Neural cell (in vitro differentiated cells): ENCODE results near the gene POU1F1.
"Not testable (repeated sequence)": the region's sequence is repeated elsewhere in the genome, so short reads cannot be mapped to it uniquely, and the experiment has no call there.

Experiments used
- EP300 ChIP-seq: fragments of 450-650 bp; conservative IDR thresholded peaks from 2 replicates; pipeline ENCODE4 v1.6.1; 2014; ENCODE audit warnings: antibody characterized with exemption, mild to moderate bottlenecking, moderate library complexity; ENCODE audit not compliant: poor library complexity, severe bottlenecking
- EZH2 ChIP-seq: fragments of 200-600, 300-800 bp; shearing (Covaris generic), sonication (generic); IDR thresholded peaks from 2 replicates; pipeline ENCODE4 v1.6.1; 2014; ENCODE audit warnings: antibody characterized with exemption, low read length, borderline replicate concordance, mild to moderate bottlenecking; ENCODE audit not compliant: insufficient read depth, poor library complexity, severe bottlenecking
- POLR2AphosphoS5 ChIP-seq: IDR thresholded peaks from 2 replicates; pipeline ENCODE4 v1.6.1; 2012
- TF ChIP-seq, protein P1 (sequence below): fragments of 450-650 bp; IDR thresholded peaks from 2 replicates; pipeline ENCODE4 v1.5.1; 2014; ENCODE audit warnings: antibody characterized with exemption, mild to moderate bottlenecking, moderate library complexity; ENCODE audit not compliant: poor library complexity, severe bottlenecking
- TF ChIP-seq, protein P2 (sequence below): IDR thresholded peaks from 2 replicates; pipeline ENCODE4 v1.6.1; 2012; ENCODE audit warnings: borderline replicate concordance

DNA sequence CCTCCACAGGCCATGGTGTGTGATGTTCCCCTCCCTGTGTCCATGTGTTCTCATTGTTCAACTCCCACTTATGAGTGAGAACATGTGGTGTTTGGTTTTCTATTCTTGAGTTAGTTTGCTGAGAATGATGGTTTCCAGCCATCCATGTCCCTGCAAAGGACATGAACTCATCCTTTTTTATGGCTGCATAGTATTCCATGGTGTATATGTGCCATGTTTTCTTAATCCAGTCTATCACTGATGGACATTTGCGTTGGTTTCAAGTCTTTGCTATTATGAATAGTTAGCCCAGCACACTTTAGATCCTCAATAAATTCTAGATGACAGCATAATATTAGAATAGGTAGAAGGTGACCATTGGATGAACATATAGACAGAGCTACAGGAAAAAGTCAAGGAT lies 28.6 kb upstream of the POU1F1 start:
- TF ChIP-seq, protein P1, sequence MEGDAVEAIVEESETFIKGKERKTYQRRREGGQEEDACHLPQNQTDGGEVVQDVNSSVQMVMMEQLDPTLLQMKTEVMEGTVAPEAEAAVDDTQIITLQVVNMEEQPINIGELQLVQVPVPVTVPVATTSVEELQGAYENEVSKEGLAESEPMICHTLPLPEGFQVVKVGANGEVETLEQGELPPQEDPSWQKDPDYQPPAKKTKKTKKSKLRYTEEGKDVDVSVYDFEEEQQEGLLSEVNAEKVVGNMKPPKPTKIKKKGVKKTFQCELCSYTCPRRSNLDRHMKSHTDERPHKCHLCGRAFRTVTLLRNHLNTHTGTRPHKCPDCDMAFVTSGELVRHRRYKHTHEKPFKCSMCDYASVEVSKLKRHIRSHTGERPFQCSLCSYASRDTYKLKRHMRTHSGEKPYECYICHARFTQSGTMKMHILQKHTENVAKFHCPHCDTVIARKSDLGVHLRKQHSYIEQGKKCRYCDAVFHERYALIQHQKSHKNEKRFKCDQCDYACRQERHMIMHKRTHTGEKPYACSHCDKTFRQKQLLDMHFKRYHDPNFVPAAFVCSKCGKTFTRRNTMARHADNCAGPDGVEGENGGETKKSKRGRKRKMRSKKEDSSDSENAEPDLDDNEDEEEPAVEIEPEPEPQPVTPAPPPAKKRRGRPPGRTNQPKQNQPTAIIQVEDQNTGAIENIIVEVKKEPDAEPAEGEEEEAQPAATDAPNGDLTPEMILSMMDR, result not testable (repeated sequence)
- not testable (repeated sequence) for TF ChIP-seq EZH2, EP300, POLR2AphosphoS5
- TF ChIP-seq, protein P2, sequence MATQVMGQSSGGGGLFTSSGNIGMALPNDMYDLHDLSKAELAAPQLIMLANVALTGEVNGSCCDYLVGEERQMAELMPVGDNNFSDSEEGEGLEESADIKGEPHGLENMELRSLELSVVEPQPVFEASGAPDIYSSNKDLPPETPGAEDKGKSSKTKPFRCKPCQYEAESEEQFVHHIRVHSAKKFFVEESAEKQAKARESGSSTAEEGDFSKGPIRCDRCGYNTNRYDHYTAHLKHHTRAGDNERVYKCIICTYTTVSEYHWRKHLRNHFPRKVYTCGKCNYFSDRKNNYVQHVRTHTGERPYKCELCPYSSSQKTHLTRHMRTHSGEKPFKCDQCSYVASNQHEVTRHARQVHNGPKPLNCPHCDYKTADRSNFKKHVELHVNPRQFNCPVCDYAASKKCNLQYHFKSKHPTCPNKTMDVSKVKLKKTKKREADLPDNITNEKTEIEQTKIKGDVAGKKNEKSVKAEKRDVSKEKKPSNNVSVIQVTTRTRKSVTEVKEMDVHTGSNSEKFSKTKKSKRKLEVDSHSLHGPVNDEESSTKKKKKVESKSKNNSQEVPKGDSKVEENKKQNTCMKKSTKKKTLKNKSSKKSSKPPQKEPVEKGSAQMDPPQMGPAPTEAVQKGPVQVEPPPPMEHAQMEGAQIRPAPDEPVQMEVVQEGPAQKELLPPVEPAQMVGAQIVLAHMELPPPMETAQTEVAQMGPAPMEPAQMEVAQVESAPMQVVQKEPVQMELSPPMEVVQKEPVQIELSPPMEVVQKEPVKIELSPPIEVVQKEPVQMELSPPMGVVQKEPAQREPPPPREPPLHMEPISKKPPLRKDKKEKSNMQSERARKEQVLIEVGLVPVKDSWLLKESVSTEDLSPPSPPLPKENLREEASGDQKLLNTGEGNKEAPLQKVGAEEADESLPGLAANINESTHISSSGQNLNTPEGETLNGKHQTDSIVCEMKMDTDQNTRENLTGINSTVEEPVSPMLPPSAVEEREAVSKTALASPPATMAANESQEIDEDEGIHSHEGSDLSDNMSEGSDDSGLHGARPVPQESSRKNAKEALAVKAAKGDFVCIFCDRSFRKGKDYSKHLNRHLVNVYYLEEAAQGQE, result not testable (repeated sequence)
